GM21447 (cell line): ENCODE results near the gene EPRS1.

Source experiments
- ATAC-seq: cut with Tn5 transposase; IDR thresholded peaks from one replicate; pipeline ENCODE4 v1.9.1; 2021; ENCODE audit not compliant: unreplicated experiment

EPRS1 gene

GRCh38 chr1:220046052-220046930 lies at the start of gene EPRS1:
TSS of gene EPRS1 (minus strand) at chr1:220046505. CDS start at chr1:220046388, 117 bp downstream.
- peak; percentile 96 for ATAC-seq

GRCh38 chr1:220094016-220094911 lies 48.0 kb upstream of the EPRS1 start, which contains the start of gene IARS2:
TSS of gene IARS2 (plus strand) at chr1:220094132. CDS start at chr1:220094217, 85 bp downstream.
- peak; percentile 49 for ATAC-seq

GRCh38 chr1:220093361-220094015 lies 47.2 kb upstream of the EPRS1 start:
- peak; percentile 7 for ATAC-seq

- no peak for ATAC-seq
Observed at GRCh38 chr1:220092694-220093093, 46.4 kb upstream of the EPRS1 start.

- peak; percentile 61 for ATAC-seq
Observed at GRCh38 chr1:220089650-220090556, 43.6 kb upstream of the EPRS1 start, which contains the start of gene BPNT1. TSS of gene BPNT1 (minus strand) at chr1:220089788. CDS start at chr1:220079846, 9,942 bp downstream.

GRCh38 chr1:220086261-220086686 lies 40.0 kb upstream of the EPRS1 start:
- ATAC-seq: peak; percentile 41

- ATAC-seq: no peak
Observed at GRCh38 chr1:220084460-220084859, 38.2 kb upstream of the EPRS1 start.

- no peak for ATAC-seq
Observed at GRCh38 chr1:220077887-220078286, 31.6 kb upstream of the EPRS1 start.

- ATAC-seq: no peak
Observed at GRCh38 chr1:220076861-220077762, 30.8 kb upstream of the EPRS1 start.

GRCh38 chr1:220067269-220068204 lies 21.2 kb upstream of the EPRS1 start:
- no peak for ATAC-seq

- ATAC-seq: no peak
Observed at GRCh38 chr1:220062629-220063028, 16.3 kb upstream of the EPRS1 start.

- ATAC-seq: no peak
Observed at GRCh38 chr1:220060876-220061275, 14.6 kb upstream of the EPRS1 start.

GRCh38 chr1:220056374-220056773 lies 10.1 kb upstream of the EPRS1 start:
- no peak for ATAC-seq

GRCh38 chr1:220045356-220046051 lies 801 bp downstream of the EPRS1 start:
- no peak for ATAC-seq

GRCh38 chr1:220044678-220045355 lies 1.5 kb downstream of the EPRS1 start:
- ATAC-seq: no peak

- ATAC-seq: no peak
Observed at GRCh38 chr1:220043646-220044045, 2.7 kb downstream of the EPRS1 start.
